ENCODE data around the gene DLGAP1.

DLGAP1 gene

GRCh38 chr18:3879836-3880120, 575.3 kb downstream of the DLGAP1 start:
- TF ChIP-seq CTCF (IDR thresholded peaks at IDR 0.05; ENCODE audit: extremely low read depth, insufficient read depth, missing control alignments): no peak
- no peak for DNase-seq (ENCODE audit: low spot score)
- in situ Hi-C loops (cut with MboI; ENCODE audit: low pct_unique_long_range_greater_than_20kb, low sequenced_read_pairs, unreplicated experiment): no loop called here

GRCh38 chr18:3879114-3879835, 575.8 kb downstream of the DLGAP1 start:
- no peak for DNase-seq (ENCODE audit: low spot score)
- in situ Hi-C loops (cut with MboI; ENCODE audit: low pct_unique_long_range_greater_than_20kb, low sequenced_read_pairs, unreplicated experiment): no loop called here
- no peak for TF ChIP-seq CTCF (IDR thresholded peaks at IDR 0.05; ENCODE audit: extremely low read depth, insufficient read depth, missing control alignments)

GRCh38 chr18:3878401-3878800, 576.7 kb downstream of the DLGAP1 start:
- in situ Hi-C loops (cut with MboI; ENCODE audit: low pct_unique_long_range_greater_than_20kb, low sequenced_read_pairs, unreplicated experiment): no loop called here
- TF ChIP-seq CTCF (IDR thresholded peaks at IDR 0.05; ENCODE audit: extremely low read depth, insufficient read depth, missing control alignments): no peak
- DNase-seq (ENCODE audit: low spot score): no peak

GRCh38 chr18:3877678-3878077, 577.4 kb downstream of the DLGAP1 start:
- in situ Hi-C loops (cut with MboI; ENCODE audit: low pct_unique_long_range_greater_than_20kb, low sequenced_read_pairs, unreplicated experiment): no loop called here
- no peak for TF ChIP-seq CTCF (IDR thresholded peaks at IDR 0.05; ENCODE audit: extremely low read depth, insufficient read depth, missing control alignments)
- no peak for DNase-seq (ENCODE audit: low spot score)

- no peak for DNase-seq (ENCODE audit: low spot score)
- in situ Hi-C loops (cut with MboI; ENCODE audit: low pct_unique_long_range_greater_than_20kb, low sequenced_read_pairs, unreplicated experiment): no loop called here
- no peak for TF ChIP-seq CTCF (IDR thresholded peaks at IDR 0.05; ENCODE audit: extremely low read depth, insufficient read depth, missing control alignments)
Measured at GRCh38 chr18:3875961-3876360, 579.1 kb downstream of the DLGAP1 start.

GRCh38 chr18:3875376-3875775, 579.7 kb downstream of the DLGAP1 start:
- TF ChIP-seq CTCF (IDR thresholded peaks at IDR 0.05; ENCODE audit: extremely low read depth, insufficient read depth, missing control alignments): no peak
- no peak for DNase-seq (ENCODE audit: low spot score)
- in situ Hi-C loops (cut with MboI; ENCODE audit: low pct_unique_long_range_greater_than_20kb, low sequenced_read_pairs, unreplicated experiment): no loop called here

- DNase-seq (ENCODE audit: low spot score): no peak
- no peak for TF ChIP-seq CTCF (IDR thresholded peaks at IDR 0.05; ENCODE audit: extremely low read depth, insufficient read depth, missing control alignments)
- in situ Hi-C loops (cut with MboI; ENCODE audit: low pct_unique_long_range_greater_than_20kb, low sequenced_read_pairs, unreplicated experiment): no loop called here
Measured at GRCh38 chr18:3874581-3874980, 580.5 kb downstream of the DLGAP1 start.

Data from GM13977 (cell line).